Activated T-helper 2 cell treated with anti-CD3 and anti-CD28 coated beads, Interferon-gamma antibody, Interleukin-2, Interleukin-4, amounts not matched to agents 10 μg/mL and 5 μg/mL and 100 μg/mL, durations not matched to agents 14 hours and 24 hours and 36 hours (primary cell): Measurements from ENCODE around the gene NUDT10. TPM values are rescaled to one million over a fixed set of nuclear protein-coding genes. Genes with fewer than 3 reads are reported as not detected.
"Not testable (repeated sequence)": the region's sequence is repeated elsewhere in the genome, so short reads cannot be mapped to it uniquely, and the experiment has no call there.

Experiments
- DNase-seq: peaks from one replicate; pipeline ENCODE4 v3.0.0; 2021; ENCODE audit warnings: low spot score
- H3K27ac Mint-ChIP-seq: one replicate; pipeline ENCODE4 v1.8.0; 2021; ENCODE audit warnings: mixed read lengths
- H3K27me3 Mint-ChIP-seq: one replicate; pipeline ENCODE4 v1.8.0; 2021; ENCODE audit warnings: low read depth, mixed read lengths
- H3K36me3 Mint-ChIP-seq: one replicate; pipeline ENCODE4 v1.8.0; 2021; ENCODE audit warnings: low read depth, mixed read lengths
- H3K4me1 Mint-ChIP-seq: one replicate; pipeline ENCODE4 v1.8.0; 2021; ENCODE audit warnings: low read depth, mixed read lengths
- H3K4me3 Mint-ChIP-seq: one replicate; pipeline ENCODE4 v1.8.0; 2021; ENCODE audit warnings: low read depth, mild to moderate bottlenecking, moderate library complexity, mixed read lengths
- H3K9me3 Mint-ChIP-seq: one replicate; pipeline ENCODE4 v1.8.0; 2021; ENCODE audit warnings: mixed read lengths
- intact Hi-C: fragments of 100-400 bp; cut with micrococcal nuclease; formaldehyde crosslinking; loops from one replicate; pipeline ENCODE4 v1.15.1; 2023
- total RNA-seq: library from RNA; stranded (reverse); gene quantifications from 2 replicates; pipeline ENCODE4 v1.2.3, GENCODE V29; 2022

Gene NUDT10
- 0.64 and 0.75 TPM in 2 replicates for total RNA-seq

- peak within 1 kb of the TSS; percentile 84 for H3K4me3 Mint-ChIP-seq
- peaks cover 4% of the 10 kb centered on the region for H3K4me1 Mint-ChIP-seq
- peak within 1 kb of the TSS; percentile 12 for H3K27ac Mint-ChIP-seq
- peaks cover 14% of the 10 kb centered on the region for H3K27me3 Mint-ChIP-seq
- H3K36me3 Mint-ChIP-seq = no peaks in the 10 kb centered on the region
- DNase-seq = peak; percentile 12
- no peaks in the 10 kb centered on the region for H3K9me3 Mint-ChIP-seq
- intact Hi-C loops = loop anchor here (5.0 kb wide), 1 partner anchor 65 kb away; no protein-coding TSS in a partner anchor
Observed at GRCh38 chrX:51332188-51332942, at the start of gene NUDT10. TSS of gene NUDT10 (plus strand) at chrX:51332822. CDS start at chrX:51332966, 144 bp downstream.

DNA sequence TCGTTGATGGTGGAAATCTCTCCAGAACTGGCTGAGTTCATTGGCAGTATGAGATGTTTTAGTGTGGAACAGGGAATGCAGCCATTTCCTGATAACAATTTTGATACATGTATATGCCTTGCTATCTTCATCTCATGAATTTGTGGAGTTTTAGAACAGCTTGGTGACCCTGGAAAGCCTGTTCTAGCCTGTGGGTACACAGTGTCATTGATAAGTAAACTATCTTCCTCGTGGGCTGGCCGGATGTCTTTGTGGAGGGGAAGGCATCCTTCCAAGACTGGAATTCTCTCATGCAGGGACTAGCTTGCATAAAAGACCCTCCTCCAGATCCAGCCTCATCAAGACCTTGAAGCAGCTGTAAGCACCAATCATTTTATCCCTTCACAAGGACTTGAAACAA, 40.2 kb upstream of the NUDT10 start:
- Mint-ChIP-seq H3K27me3 (no peaks in the 10 kb centered on the region), H3K36me3 (no peaks in the 10 kb centered on the region)

DNA sequence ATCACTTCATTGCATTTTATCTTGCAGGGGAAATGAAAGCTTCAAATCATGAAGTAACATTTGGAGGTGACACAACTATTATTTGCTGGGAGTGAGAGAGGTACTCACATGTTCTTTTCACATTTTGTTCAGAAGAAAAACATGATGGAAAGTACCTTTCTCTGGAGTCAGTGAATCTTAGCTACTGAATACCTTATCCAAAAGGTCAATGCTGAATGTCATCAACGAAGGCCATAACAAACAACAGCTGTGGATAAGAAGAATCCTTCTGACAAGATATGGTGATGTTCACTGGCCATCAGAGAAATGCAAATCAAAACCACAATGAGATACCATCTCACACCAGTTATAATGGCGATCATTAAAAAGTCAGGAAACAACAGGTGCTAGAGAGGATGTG, 36.5 kb upstream of the NUDT10 start:
- no peaks in the 10 kb centered on the region for H3K9me3 Mint-ChIP-seq
- DNase-seq = no peak
- H3K36me3 Mint-ChIP-seq = no peaks in the 10 kb centered on the region
- intact Hi-C loops = no loop called here
- H3K4me3 Mint-ChIP-seq = no peak overlapping the region
- no peaks in the 10 kb centered on the region for H3K27me3 Mint-ChIP-seq
- no peaks in the 10 kb centered on the region for H3K4me1 Mint-ChIP-seq
- no peak overlapping the region for H3K27ac Mint-ChIP-seq

More for the DNA sequence above, 40.2 kb upstream of the NUDT10 start:
- intact Hi-C loops = no loop called here
- H3K4me1 Mint-ChIP-seq = no peaks in the 10 kb centered on the region
- H3K4me3 Mint-ChIP-seq = no peak overlapping the region
- no peak overlapping the region for H3K27ac Mint-ChIP-seq
- H3K9me3 Mint-ChIP-seq = no peaks in the 10 kb centered on the region
- DNase-seq = no peak

GRCh38 chrX:51316271-51316670, 16.4 kb upstream of the NUDT10 start:
- H3K36me3 Mint-ChIP-seq = no peaks in the 10 kb centered on the region
- intact Hi-C loops = no loop called here
- no peaks in the 10 kb centered on the region for H3K27me3 Mint-ChIP-seq
- no peak overlapping the region for H3K27ac Mint-ChIP-seq
- H3K9me3 Mint-ChIP-seq = no peaks in the 10 kb centered on the region
- DNase-seq = no peak
- H3K4me3 Mint-ChIP-seq = no peak overlapping the region
- H3K4me1 Mint-ChIP-seq = no peaks in the 10 kb centered on the region

DNA sequence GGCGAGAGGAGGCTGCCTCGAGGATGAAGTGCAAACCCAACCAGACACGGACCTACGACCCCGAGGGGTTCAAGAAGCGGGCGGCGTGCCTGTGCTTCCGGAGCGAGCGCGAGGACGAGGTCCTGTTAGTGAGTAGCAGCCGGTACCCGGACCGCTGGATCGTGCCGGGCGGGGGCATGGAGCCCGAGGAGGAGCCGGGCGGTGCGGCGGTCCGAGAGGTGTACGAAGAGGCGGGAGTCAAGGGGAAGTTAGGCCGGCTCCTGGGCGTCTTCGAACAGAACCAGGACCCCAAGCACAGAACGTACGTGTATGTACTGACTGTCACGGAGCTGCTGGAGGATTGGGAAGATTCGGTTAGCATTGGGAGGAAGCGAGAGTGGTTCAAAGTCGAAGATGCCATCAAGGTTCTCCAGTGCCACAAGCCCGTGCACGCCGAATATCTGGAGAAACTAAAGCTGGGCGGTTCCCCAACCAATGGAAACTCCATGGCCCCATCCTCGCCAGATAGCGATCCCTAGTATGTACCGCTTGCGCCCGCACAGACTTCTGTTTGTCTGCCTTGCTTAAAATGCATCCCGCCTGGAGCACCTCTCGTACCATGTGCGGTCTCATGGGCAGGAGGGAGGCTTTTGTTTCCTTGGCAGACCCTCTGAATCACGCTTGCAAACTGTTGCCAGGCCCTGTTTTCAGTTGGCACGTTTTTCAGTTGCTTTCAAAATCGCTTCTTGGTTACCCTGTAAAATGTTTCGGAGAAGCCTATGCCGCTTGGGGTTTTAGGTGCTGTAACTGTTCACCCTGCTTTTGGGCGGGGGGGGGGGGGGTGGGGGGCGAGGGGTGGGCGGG, 542 bp downstream of the NUDT10 start:
- not testable (repeated sequence) for H3K9me3 Mint-ChIP-seq, DNase-seq, H3K4me1 Mint-ChIP-seq, H3K36me3 Mint-ChIP-seq
- Mint-ChIP-seq H3K27me3 (peaks cover 14% of the 10 kb centered on the region), H3K4me3 (peak overlapping the region; percentile 84), H3K27ac (peak overlapping the region; percentile 12)
- intact Hi-C loops = loop anchor here (5.0 kb wide), 1 partner anchor 64 kb away; no protein-coding TSS in a partner anchor

- Mint-ChIP-seq H3K27ac (no peak overlapping the region), H3K9me3 (no peaks in the 10 kb centered on the region), H3K4me3 (peak overlapping the region; percentile 18), H3K36me3 (no peaks in the 10 kb centered on the region), H3K27me3 (peaks cover 12% of the 10 kb centered on the region), H3K4me1 (peaks cover 4% of the 10 kb centered on the region)
- DNase-seq = no peak
- intact Hi-C loops = loop anchor here (5.0 kb wide), 1 partner anchor 63 kb away; no protein-coding TSS in a partner anchor
Observed at GRCh38 chrX:51334276-51334675, 1.7 kb downstream of the NUDT10 start.

GRCh38 chrX:51336584-51336983, 4.0 kb downstream of the NUDT10 start:
- no peak overlapping the region for H3K4me3 Mint-ChIP-seq
- intact Hi-C loops = loop anchor here (1.0 to 2.0 kb wide), 2 partner anchors 84 to 124 kb away; no protein-coding TSS in a partner anchor
- peak; percentile 7 for DNase-seq
- no peak overlapping the region for H3K27ac Mint-ChIP-seq
- H3K9me3 Mint-ChIP-seq = no peaks in the 10 kb centered on the region
- H3K27me3 Mint-ChIP-seq = peaks cover 12% of the 10 kb centered on the region
- peaks cover 4% of the 10 kb centered on the region for H3K4me1 Mint-ChIP-seq
- H3K36me3 Mint-ChIP-seq = no peaks in the 10 kb centered on the region

DNA sequence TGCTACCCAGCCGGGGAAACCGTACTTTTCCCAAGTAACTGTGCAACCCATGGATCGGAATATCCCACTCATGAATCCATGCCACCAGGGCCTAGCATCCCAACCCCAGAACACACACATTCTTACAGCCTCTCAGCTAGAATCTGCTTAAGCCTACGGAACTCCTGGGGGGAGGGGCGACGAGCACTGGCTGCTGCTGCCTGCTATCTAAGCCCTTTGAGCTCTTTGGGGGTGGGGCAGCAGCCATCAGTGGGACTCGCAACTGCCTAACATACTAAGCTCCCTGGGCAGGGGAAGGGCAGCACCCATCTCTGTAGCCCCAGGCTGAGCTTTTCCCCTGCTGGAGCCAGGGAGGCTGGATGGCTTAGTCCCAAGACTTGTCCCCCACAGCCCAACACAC, 28.6 kb downstream of the NUDT10 start:
- Mint-ChIP-seq H3K36me3 (no peaks in the 10 kb centered on the region), H3K4me1 (no peaks in the 10 kb centered on the region), H3K27me3 (no peaks in the 10 kb centered on the region), H3K27ac (no peak overlapping the region), H3K9me3 (peaks cover 12% of the 10 kb centered on the region), H3K4me3 (no peak overlapping the region)
- intact Hi-C loops = no loop called here
- no peak for DNase-seq

- Mint-ChIP-seq H3K27ac (no peak overlapping the region), H3K4me1 (no peaks in the 10 kb centered on the region), H3K27me3 (no peaks in the 10 kb centered on the region), H3K9me3 (no peaks in the 10 kb centered on the region), H3K36me3 (no peaks in the 10 kb centered on the region), H3K4me3 (no peak overlapping the region)
- no peak for DNase-seq
- intact Hi-C loops = no loop called here
Observed at GRCh38 chrX:51376672-51377071, 44.0 kb downstream of the NUDT10 start.

Other genes starting within 250 kb of the NUDT10 start
- gene NUDT11, start 163.8 kb downstream of the NUDT10 start, total RNA-seq = 5.8 and 6.1 TPM in 2 replicates